Adrenal gland (tissue), 12 donors: ENCODE measurements around the gene CUEDC2. TPM values are rescaled to one million over a fixed set of nuclear protein-coding genes. Genes with fewer than 3 reads are reported as not detected.
A peak's percentile ranks its signal among the peaks of the same experiment; 100 is the strongest.

Experiments used
- DNase-seq, 7 donors: peaks; one replicate each; pipeline ENCODE4 v3.0.0-alpha.2; 2019 to 2020
- H3K27ac ChIP-seq, 5 donors: fragments of 200-600 bp; sonication (generic) in 4 of 5; 1 replicate in 3 of 5; 2 replicates in 2 of 5; pipeline versions ENCODE4 v1.5.1 to v1.8.0; 2016 to 2020; ENCODE audit warnings: mild to moderate bottlenecking in 1 of 5
- H3K27me3 ChIP-seq: fragments of 200-600 bp; 2 replicates; pipeline ENCODE4 v1.8.0; 2021
- H3K36me3 ChIP-seq, 2 donors: fragments of 200-600 bp; replicated peaks in 1 of 2; 1 replicate in 1 of 2; 2 replicates in 1 of 2; pipeline versions ENCODE4 v1.5.1 to v1.8.0; 2018 to 2022
- H3K4me1 ChIP-seq, 2 donors: fragments of 200-600 bp; replicated peaks in 1 of 2; 1 replicate in 1 of 2; 2 replicates in 1 of 2; pipeline versions ENCODE4 v1.5.1 to v1.8.0; 2018 to 2021
- H3K4me3 ChIP-seq, 4 donors: fragments of 200-600 bp; sonication (generic) in 3 of 4; one replicate each; pipeline ENCODE4 v1.5.1; 2016 to 2018
- H3K9me3 ChIP-seq, 3 donors: fragments of 200-600 bp; sonication (generic) in 1 of 3; replicated peaks in 1 of 3; 1 replicate in 2 of 3; 2 replicates in 1 of 3; pipeline versions ENCODE4 v1.5.1 to v1.8.0; 2016 to 2021
- POLR2A ChIP-seq, 2 donors: fragments of 450-650 bp; IDR thresholded peaks; one replicate each; pipeline ENCODE4 v1.6.1; 2017; ENCODE audit warnings: antibody characterized with exemption in 2 of 2, mild to moderate bottlenecking in 2 of 2, moderate library complexity in 1 of 2
- WGBS, 4 donors: extraction: QIAGEN DNeasy Blood & Tissue Kit in 2 of 4; methylation state at CpG; one replicate each; pipeline versions ENCODE4 v1.1.5 to v1.1.7; 2013 to 2017; 5-methylcytosine and 5-hydroxymethylcytosine counted together
- intact Hi-C, 2 donors: fragments of 100-400 bp; cut with DNase I; formaldehyde crosslinking; loops; one replicate each; pipeline versions ENCODE4 v1.14.1 to v1.15.0; 2022 to 2023
- polyA plus RNA-seq, 3 donors: library from polyadenylated mRNA; stranded (reverse); fragments of 200-250 nt in 2 of 3; fragments of 350-450 nt in 1 of 3; fragmentation: Illumina TruSeq in 1 of 3; extraction: RNeasy Lipid Tissue Mini Kit (QIAGEN cat#74804) in 1 of 3; gene quantifications; one replicate each; pipeline ENCODE4 v1.2.3, GENCODE V29; 2013 to 2014
- total RNA-seq, 9 donors: library from RNA; depleted of rRNA in 4 of 9; stranded (reverse); fragments of >200 nt in 4 of 9; fragments of 120-200 nt in 1 of 9; fragmentation: NEBNext Ultra II Directional in 1 of 9; extraction: Animal tissue kit (Norgen Biotek cat#: 25700) in 1 of 9; gene quantifications; one replicate each; pipeline versions ENCODE4 v1.1.0 to v1.2.4, GENCODE V29; 2013 to 2023
- TF ChIP-seq, protein P1 (sequence below), 6 experiments: fragments of 450-650 bp in 4 of 6; fragments of 200-600 bp in 2 of 6; sonication (generic) in 1 of 6; IDR thresholded peaks; 1 replicate in 5 of 6; 2 replicates in 1 of 6; pipeline versions ENCODE4 v1.5.1 to v1.8.0; 2016 to 2021; ENCODE audit warnings: antibody characterized with exemption in 6 of 6, mild to moderate bottlenecking in 2 of 6, moderate library complexity in 1 of 6
- donor health status: healthy with polysubstance abuse.
- donor health status: Bipolar disorder and iron deficiency.
- donor health status: DM: yes; HTN: yes; CAD: no.
- donor health status: DM: no; HTN: no; CAD: no.
- donor health status: DM: no; HTN: no; CAD: no.
- donor health status: DM: yes; HTN: yes; CAD: no.

CUEDC2 gene
- total and polyA plus RNA-seq, 12 donors: 70.2 to 115 (median 79.7) TPM

DNA sequence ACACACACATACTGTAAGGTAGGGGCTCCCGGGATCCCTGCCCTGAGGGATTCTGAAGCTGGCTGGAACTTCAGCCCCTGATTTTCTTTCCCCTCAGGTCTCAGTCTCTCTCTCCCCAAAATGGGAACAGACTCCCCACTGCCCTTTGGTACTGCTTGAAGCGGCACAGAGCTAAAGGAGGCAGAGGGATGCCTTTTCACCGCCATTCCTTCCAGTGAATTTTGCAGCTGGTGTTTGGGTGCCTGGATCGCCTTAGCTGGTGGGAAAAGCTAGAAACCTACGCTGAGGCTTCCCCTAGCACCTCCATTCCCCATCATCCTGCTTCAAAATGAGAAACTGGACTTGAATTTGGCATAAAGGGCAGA lies 2.7 kb upstream of the CUEDC2 start:
- no peak for DNase-seq
- peak overlapping the region in 1 of 4 donors; percentile 33 for H3K4me3 ChIP-seq
- whole genome bisulfite sequencing, 4 donors: 53 to 65% (median 57%) methylated on average over 4 to 5 of the region's 5 CpGs
- no peaks in the 10 kb centered on the region for H3K9me3 ChIP-seq
- no peaks in the 10 kb centered on the region for H3K27me3 ChIP-seq
- H3K4me1 ChIP-seq: peaks cover 8 to 12% of the 10 kb centered on the region in 2 donors
- TF ChIP-seq, protein P1, sequence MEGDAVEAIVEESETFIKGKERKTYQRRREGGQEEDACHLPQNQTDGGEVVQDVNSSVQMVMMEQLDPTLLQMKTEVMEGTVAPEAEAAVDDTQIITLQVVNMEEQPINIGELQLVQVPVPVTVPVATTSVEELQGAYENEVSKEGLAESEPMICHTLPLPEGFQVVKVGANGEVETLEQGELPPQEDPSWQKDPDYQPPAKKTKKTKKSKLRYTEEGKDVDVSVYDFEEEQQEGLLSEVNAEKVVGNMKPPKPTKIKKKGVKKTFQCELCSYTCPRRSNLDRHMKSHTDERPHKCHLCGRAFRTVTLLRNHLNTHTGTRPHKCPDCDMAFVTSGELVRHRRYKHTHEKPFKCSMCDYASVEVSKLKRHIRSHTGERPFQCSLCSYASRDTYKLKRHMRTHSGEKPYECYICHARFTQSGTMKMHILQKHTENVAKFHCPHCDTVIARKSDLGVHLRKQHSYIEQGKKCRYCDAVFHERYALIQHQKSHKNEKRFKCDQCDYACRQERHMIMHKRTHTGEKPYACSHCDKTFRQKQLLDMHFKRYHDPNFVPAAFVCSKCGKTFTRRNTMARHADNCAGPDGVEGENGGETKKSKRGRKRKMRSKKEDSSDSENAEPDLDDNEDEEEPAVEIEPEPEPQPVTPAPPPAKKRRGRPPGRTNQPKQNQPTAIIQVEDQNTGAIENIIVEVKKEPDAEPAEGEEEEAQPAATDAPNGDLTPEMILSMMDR (IDR thresholded peaks at IDR 0.05): no peak
- no peak for TF ChIP-seq POLR2A (IDR thresholded peaks at IDR 0.05)
- no peaks in the 10 kb centered on the region for H3K36me3 ChIP-seq
- peak overlapping the region in 1 of 5 donors; percentile 74 for H3K27ac ChIP-seq
- intact Hi-C loops: no loop called here

DNA sequence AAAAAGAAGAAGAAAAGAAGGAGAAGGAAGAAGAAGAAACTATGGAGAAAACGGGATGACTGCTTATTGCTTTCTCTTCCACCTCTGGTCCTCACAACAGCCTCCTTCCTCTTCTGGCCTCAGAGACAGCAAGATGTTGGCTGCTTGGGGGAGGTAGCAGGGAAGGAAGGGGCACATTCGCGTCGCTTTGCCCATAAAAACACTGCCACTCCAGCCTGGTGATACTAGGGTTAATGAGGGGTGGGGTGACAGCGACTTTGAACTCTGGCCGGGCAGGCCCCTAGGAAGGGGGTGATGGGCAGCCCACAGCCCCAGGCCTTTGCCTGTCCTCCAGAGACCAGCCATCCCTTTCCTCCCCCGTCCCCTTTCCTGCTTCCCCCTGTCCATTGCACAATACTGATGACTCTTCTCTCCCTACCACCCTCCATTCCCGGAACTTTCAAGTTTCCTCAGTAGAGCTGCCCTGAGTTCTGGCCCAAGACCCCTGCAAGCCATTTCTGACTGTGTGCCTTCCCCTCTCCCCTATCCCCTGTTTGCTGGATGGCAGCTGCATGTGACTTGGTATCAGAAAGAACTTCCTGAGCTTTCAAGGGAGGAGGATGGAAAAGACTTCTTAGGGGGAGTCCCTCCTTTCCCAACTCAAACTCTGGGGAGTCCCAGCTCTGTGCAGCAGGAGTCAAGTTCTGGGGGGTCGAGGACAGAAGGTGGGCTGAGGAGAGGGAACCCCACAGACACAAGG lies 2.2 kb upstream of the CUEDC2 start:
- H3K4me1 ChIP-seq: peaks cover 8 to 12% of the 10 kb centered on the region in 2 donors
- no peak overlapping the region for H3K4me3 ChIP-seq
- H3K27me3 ChIP-seq: no peaks in the 10 kb centered on the region
- 27 to 38% (median 34%) methylated on average over 7 to 9 of the region's 9 CpGs for WGBS, 4 donors
- H3K36me3 ChIP-seq: no peaks in the 10 kb centered on the region
- peak overlapping the region in 1 of 5 donors; percentile 74 for H3K27ac ChIP-seq
- no peaks in the 10 kb centered on the region for H3K9me3 ChIP-seq
- intact Hi-C loops: no loop called here
- TF ChIP-seq POLR2A (IDR thresholded peaks at IDR 0.05): no peak
- TF ChIP-seq, protein P1 (IDR thresholded peaks at IDR 0.05): no peak
- DNase-seq: peak in 1 of 7 donors; percentile 44

DNA sequence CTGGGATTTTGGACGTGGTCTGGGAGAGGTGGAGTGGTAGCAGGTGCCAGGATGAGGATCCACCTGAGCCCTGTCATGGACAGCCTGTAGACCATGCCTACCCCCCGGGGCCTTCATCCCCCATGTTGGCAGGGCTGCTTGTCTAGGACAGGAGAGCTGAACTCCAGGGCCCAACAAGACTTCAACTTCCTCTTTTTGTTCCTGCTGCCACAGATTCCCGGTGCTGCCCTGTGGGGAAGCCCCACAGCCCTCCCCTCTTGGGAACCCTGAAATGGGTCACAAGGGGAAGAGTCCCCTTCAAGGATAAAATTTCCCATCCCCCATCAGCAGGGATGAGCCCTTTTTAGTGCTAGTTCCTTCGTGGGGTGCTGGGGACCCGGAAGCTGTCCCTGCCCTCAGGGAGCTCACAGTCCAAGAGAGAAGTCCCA lies 1.3 kb upstream of the CUEDC2 start:
- no peaks in the 10 kb centered on the region for H3K27me3 ChIP-seq
- H3K36me3 ChIP-seq: no peaks in the 10 kb centered on the region
- peaks cover 8 to 12% of the 10 kb centered on the region in 2 donors for H3K4me1 ChIP-seq
- no peak overlapping the region for H3K4me3 ChIP-seq
- peak overlapping the region in 3 of 5 donors; percentile 9 to 17 (median 12) for H3K27ac ChIP-seq
- intact Hi-C loops: no loop called here
- no peaks in the 10 kb centered on the region for H3K9me3 ChIP-seq
- TF ChIP-seq POLR2A (IDR thresholded peaks at IDR 0.05): no peak
- TF ChIP-seq, protein P1 (IDR thresholded peaks at IDR 0.05): no peak
- 46 to 81% (median 65%) methylated on average over 4 to 5 of the region's 5 CpGs for WGBS, 4 donors
- DNase-seq: peak in 2 of 7 donors; percentile 21 to 51

DNA sequence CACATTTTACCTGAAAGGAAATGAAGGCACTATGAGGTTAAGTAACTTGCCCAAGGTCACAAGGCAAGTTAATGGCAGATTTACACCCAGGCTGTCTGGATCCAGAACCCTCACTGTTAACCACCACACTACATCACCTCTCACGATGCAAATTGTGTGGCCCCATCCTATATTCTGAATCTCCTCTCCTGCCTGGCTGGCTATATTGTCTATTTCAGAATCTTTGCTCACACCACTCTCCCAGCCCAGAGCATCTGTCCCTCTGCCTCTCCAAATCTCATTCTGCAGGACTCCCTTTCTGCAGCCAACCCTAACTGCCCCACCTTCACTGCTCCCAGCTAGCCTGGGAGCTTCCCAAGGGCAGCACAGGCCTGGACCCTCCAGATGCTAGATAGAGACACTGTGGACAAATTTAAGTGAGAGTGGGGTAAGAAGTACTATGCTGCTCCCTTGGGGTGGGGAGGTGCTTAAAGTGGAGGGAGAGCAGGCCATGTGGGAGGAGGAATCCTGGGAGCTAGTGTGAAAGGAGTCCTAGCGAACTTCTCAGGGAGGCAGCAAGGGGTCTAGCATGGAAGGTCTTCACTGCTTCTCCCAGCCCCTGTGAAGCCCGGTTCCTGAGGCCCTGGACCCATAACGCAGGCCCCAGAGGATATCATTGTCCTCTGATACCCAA lies 786 bp downstream of the CUEDC2 start:
- TF ChIP-seq, protein P1 (IDR thresholded peaks at IDR 0.05): no peak
- TF ChIP-seq POLR2A (IDR thresholded peaks at IDR 0.05): no peak
- H3K4me1 ChIP-seq: peaks cover 8 to 19% of the 10 kb centered on the region in 2 donors
- H3K27ac ChIP-seq: peak overlapping the region in 3 of 5 donors; percentile 65 to 81 (median 77)
- WGBS, 4 donors: 8 to 15% (median 9%) methylated on average over 4 of the region's 4 CpGs
- no peaks in the 10 kb centered on the region for H3K27me3 ChIP-seq
- no peaks in the 10 kb centered on the region for H3K9me3 ChIP-seq
- intact Hi-C loops: no loop called here
- H3K4me3 ChIP-seq: peak overlapping the region in 3 of 4 donors; percentile 57 to 74 (median 66)
- no peak for DNase-seq
- H3K36me3 ChIP-seq: no peaks in the 10 kb centered on the region
